Measurements from ENCODE around the gene SUB1. TPM values are rescaled to one million over a fixed set of nuclear protein-coding genes. Genes with fewer than 3 reads are reported as not detected.
A peak's percentile ranks its signal among the peaks of the same experiment; 100 is the strongest.

SUB1 gene
- total RNA-seq, 5 donors from 2014 or later (not counting 1 experiment from before 2014, with no cell fraction given): 178 to 339 (median 203) TPM

DNA sequence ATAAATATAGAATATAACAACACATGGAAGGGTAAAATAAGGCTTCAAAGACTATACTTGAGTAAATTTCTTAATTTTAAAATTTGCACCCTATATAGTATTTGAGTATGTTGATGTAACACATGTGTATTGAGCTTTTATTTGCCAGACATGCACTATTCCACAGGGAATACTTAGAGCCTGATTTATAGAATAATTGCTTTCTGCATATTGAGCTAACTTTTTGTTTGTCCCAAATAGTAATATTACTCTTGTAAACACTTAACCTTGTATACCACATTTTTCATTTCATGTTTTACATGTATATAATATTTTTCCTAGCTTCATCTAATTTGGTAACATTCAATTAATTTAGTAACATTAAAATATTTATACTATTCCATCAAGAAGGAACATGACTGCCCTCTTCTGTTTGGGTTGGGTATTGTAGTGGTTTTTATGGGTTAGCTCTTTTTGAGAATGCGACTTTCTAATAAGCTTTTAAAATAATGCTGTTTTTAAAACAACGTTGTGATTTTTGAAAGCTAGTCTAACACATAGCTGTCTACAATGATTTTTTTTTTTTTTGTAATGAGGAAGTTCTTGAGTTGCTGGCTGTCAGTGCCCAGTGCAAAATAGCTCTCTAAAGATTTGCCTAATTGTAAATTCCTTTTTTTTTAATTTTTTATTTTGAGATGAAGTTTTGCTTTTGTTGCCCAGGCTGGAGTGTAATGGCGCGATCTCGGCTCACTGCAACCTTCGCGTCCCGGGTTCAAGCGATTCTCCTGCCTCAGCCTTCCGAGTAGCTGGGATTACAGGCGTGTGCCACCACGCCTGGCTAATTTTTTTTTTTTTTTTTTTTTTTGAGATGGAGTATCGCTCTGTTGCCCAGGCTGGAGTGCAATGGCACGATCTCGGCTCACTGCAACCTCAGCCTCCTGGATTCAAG is 4.8 kb downstream of the SUB1 start:
- DNase-seq (peak in 15 of 35 experiments; percentile 9 to 84 (median 36)), ATAC-seq (replicated peaks in 1 of 4) (no peak)
- Mint-ChIP-seq H3K9me3 (no peaks in the 10 kb centered on the region), H3K4me1 (peaks cover 72 to 75% (median 74%) of the 10 kb centered on the region in 3 donors), H3K4me3 (peak overlapping the region in 2 of 3 donors; percentile 35 to 43), H3K36me3 (peaks cover 44% of the 10 kb centered on the region), H3K27ac (peak overlapping the region; percentile 52 to 69), H3K27me3 (no peaks in the 10 kb centered on the region)
- H3K4me1 ChIP-seq (ENCODE audit: control insufficient read depth in 1 of 2, extremely low read depth in 1 of 2, insufficient read depth in 2 of 2, low read length in 2 of 2): peaks cover 37 to 38% of the 10 kb centered on the region in 2 experiments
- no peak overlapping the region for H3K27ac ChIP-seq (ENCODE audit: low read length)
- WGBS (ENCODE audit: insufficient coverage): no CpG with 5 or more reads among the region's 15 CpGs
- H3K4me3 ChIP-seq (ENCODE audit: control insufficient read depth in 1 of 2, extremely low read depth in 1 of 2, low read length in 1 of 2): no peak overlapping the region
- POLR2A ChIA-PET: interaction anchor here (0.6 to 1.6 kb wide), 26 partner anchors 9 to 416 kb away, joined by 3 to 14 read pairs (median 4); partner anchors contain the start of genes GOLPH3 (in 1 of the 2) and ZFR (in 1 of the 2)
- no peaks in the 10 kb centered on the region for H3K27me3 ChIP-seq (replicated peaks in 1 of 2; ENCODE audit: control insufficient read depth in 2 of 2, extremely low read depth in 1 of 2, insufficient read depth in 2 of 2, low read length in 1 of 2)
- H3K36me3 ChIP-seq (ENCODE audit: control insufficient read depth in 2 of 2, extremely low read depth in 1 of 2, insufficient read depth in 1 of 2, low read length in 1 of 2): peaks cover 6 to 63% of the 10 kb centered on the region in 2 donors
- CTCF ChIA-PET: interaction anchor here (0.6 to 2.9 kb wide), 62 partner anchors 9 to 952 kb away, joined by 3 to 187 read pairs (median 4); partner anchors contain the start of genes MTMR12 (in 1 of the 2) and ZFR (in 1 of the 2)
- H3K9me3 ChIP-seq: no peaks in the 10 kb centered on the region

DNA sequence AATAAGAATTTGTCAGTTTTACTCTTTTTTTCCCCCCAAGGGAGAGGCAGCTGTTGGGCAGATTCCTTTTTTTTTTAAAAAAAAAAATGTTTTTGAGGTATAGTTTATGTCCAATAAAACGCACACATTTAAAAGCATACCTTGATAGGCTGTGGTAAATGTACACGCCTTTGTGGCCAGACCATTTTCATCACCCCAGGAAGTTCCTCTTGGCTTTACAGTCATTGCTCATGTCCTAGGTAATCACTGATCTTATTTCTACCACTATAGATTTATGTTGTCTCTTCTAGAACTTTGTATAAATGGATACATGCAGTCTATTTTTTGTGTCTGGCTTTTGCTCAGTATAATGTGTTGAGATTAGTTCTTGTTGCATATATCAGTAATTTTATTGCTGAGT is 9.8 kb downstream of the SUB1 start:
- H3K4me3 ChIP-seq (ENCODE audit: control insufficient read depth in 1 of 2, extremely low read depth in 1 of 2, low read length in 1 of 2): no peak overlapping the region
- H3K4me1 ChIP-seq (ENCODE audit: control insufficient read depth in 1 of 2, extremely low read depth in 1 of 2, insufficient read depth in 2 of 2, low read length in 2 of 2): peaks cover 26 to 37% of the 10 kb centered on the region in 2 experiments
- H3K4me1 Mint-ChIP-seq: peaks cover 80 to 82% (median 81%) of the 10 kb centered on the region in 3 donors
- peak overlapping the region; percentile 62 to 68 for H3K27ac Mint-ChIP-seq
- peaks cover 11 to 85% of the 10 kb centered on the region in 2 donors for H3K36me3 ChIP-seq (ENCODE audit: control insufficient read depth in 2 of 2, extremely low read depth in 1 of 2, insufficient read depth in 1 of 2, low read length in 1 of 2)
- H3K4me3 Mint-ChIP-seq: peak overlapping the region in 2 of 3 donors; percentile 28 to 47
- CTCF ChIA-PET: interaction anchor here in 1 of 2 donors (0.9 kb wide), 1 partner anchor 106 kb away, joined by 3 read pairs; no protein-coding TSS in a partner anchor
- WGBS (ENCODE audit: insufficient coverage): no CpG with 5 or more reads among the region's 2 CpGs
- H3K9me3 ChIP-seq: no peaks in the 10 kb centered on the region
- no peaks in the 10 kb centered on the region for H3K27me3 Mint-ChIP-seq
- DNase-seq (no peak), ATAC-seq (replicated peaks in 1 of 4) (no peak)
- H3K27ac ChIP-seq (ENCODE audit: low read length): no peak overlapping the region
- peaks cover 77% of the 10 kb centered on the region for H3K36me3 Mint-ChIP-seq
- no peaks in the 10 kb centered on the region for H3K9me3 Mint-ChIP-seq
- no peaks in the 10 kb centered on the region for H3K27me3 ChIP-seq (replicated peaks in 1 of 2; ENCODE audit: control insufficient read depth in 2 of 2, extremely low read depth in 1 of 2, insufficient read depth in 2 of 2, low read length in 1 of 2)
- POLR2A ChIA-PET: interaction anchor here (0.5 to 0.6 kb wide), 3 partner anchors 10 to 49 kb away, joined by 3 read pairs; partner anchors contain the start of gene SUB1 (in 1 of the 2)

DNA sequence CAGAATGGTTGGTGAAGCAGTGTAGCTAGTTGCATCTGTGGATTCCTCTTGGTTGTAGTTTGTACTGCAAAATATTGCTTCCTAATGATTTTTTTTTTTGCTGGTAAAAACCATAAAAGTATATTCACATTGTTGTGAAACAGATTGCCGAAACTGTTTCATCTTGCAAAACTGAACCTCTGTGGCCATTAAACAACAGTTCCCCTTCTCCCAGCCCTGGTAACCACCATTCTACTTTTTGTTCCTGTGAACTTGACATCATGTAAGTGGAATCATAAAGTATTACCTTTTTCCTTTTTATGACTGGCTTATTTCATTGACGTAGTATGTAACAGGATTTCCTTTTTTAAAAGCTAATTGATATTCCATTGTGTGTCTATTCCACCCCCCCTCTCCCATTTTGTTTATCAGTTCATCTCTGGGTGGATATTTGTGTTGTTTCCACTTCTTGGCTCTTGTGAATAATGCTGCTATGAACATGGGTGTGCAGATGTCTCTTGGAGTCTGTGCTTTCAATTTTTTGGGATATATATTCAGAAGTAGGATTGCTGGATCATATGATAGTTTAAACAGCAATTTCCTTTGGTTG is 11.8 kb downstream of the SUB1 start:
- Mint-ChIP-seq H3K4me3 (peak overlapping the region in 1 of 3 donors; percentile 44), H3K9me3 (no peaks in the 10 kb centered on the region), H3K4me1 (peaks cover 76 to 86% (median 80%) of the 10 kb centered on the region in 3 donors), H3K36me3 (peaks cover 76% of the 10 kb centered on the region), H3K27me3 (no peaks in the 10 kb centered on the region), H3K27ac (peak overlapping the region; percentile 68 to 70)
- H3K4me1 ChIP-seq (ENCODE audit: control insufficient read depth in 1 of 2, extremely low read depth in 1 of 2, insufficient read depth in 2 of 2, low read length in 2 of 2): peaks cover 17 to 31% of the 10 kb centered on the region in 2 experiments
- H3K4me3 ChIP-seq (ENCODE audit: control insufficient read depth in 1 of 2, extremely low read depth in 1 of 2, low read length in 1 of 2): no peak overlapping the region
- no peak for DNase-seq
- peaks cover 5 to 76% of the 10 kb centered on the region in 2 donors for H3K36me3 ChIP-seq (ENCODE audit: control insufficient read depth in 2 of 2, extremely low read depth in 1 of 2, insufficient read depth in 1 of 2, low read length in 1 of 2)
- POLR2A ChIA-PET: interaction anchor here (0.5 to 0.8 kb wide), 3 partner anchors 26 to 955 kb away, joined by 3 to 5 read pairs (median 3); no protein-coding TSS in a partner anchor
- CTCF ChIA-PET: interaction anchor here in 1 of 2 donors (1.1 kb wide), 1 partner anchor 364 kb away, joined by 3 read pairs; no protein-coding TSS in a partner anchor
- H3K9me3 ChIP-seq: no peaks in the 10 kb centered on the region
- peak overlapping the region; percentile 6 for H3K27ac ChIP-seq (ENCODE audit: low read length)
- no peaks in the 10 kb centered on the region for H3K27me3 ChIP-seq (replicated peaks in 1 of 2; ENCODE audit: control insufficient read depth in 2 of 2, extremely low read depth in 1 of 2, insufficient read depth in 2 of 2, low read length in 1 of 2)
- no CpG with 5 or more reads among the region's 2 CpGs for WGBS (ENCODE audit: insufficient coverage)
- ATAC-seq (replicated peaks in 1 of 4): no peak

DNA sequence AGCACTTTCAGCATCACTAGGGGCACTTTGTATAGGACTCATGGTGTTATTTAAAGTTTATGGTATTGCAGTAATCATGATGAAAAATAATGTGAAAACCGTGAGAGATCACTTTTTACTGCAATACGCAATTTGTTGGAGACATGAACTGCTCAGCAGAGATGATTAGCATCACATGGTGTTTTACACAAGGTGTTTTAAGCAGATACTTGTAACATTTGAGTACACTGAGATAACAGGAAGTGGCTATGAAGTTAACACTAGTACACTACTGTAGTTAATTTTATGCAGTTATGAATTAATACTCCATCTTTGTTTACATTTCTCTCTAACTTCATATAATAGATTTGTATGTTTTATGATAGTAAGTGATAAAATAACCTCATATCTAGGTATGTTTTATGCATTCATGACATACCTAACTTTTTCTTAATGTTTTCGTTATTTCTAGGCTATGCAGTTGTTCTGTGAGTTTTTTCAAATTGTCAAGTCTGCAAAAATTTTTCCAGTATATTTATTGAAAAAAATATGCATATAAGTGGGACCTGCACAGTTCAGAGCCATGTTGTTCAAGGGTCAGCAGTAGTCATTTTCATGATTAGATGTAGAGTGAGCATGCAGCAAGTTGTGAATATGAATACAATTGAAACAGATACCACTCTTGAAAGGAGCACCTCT is 13.0 kb downstream of the SUB1 start:
- H3K4me1 ChIP-seq (ENCODE audit: control insufficient read depth in 1 of 2, extremely low read depth in 1 of 2, insufficient read depth in 2 of 2, low read length in 2 of 2): peaks cover 17 to 30% of the 10 kb centered on the region in 2 experiments
- CTCF ChIA-PET: interaction anchor here (0.7 to 1.2 kb wide), 3 partner anchors 8 to 366 kb away, joined by 3 to 13 read pairs (median 6); no protein-coding TSS in a partner anchor
- Mint-ChIP-seq H3K27me3 (no peaks in the 10 kb centered on the region), H3K36me3 (peaks cover 71% of the 10 kb centered on the region), H3K9me3 (no peaks in the 10 kb centered on the region), H3K27ac (peak overlapping the region; percentile 60 to 82), H3K4me1 (peaks cover 68 to 80% (median 72%) of the 10 kb centered on the region in 3 donors), H3K4me3 (peak overlapping the region in 1 of 3 donors; percentile 18)
- no peaks in the 10 kb centered on the region for H3K9me3 ChIP-seq
- no peaks in the 10 kb centered on the region for H3K27me3 ChIP-seq (replicated peaks in 1 of 2; ENCODE audit: control insufficient read depth in 2 of 2, extremely low read depth in 1 of 2, insufficient read depth in 2 of 2, low read length in 1 of 2)
- no CpG with 5 or more reads among the region's 3 CpGs for WGBS (ENCODE audit: insufficient coverage)
- H3K4me3 ChIP-seq (ENCODE audit: control insufficient read depth in 1 of 2, extremely low read depth in 1 of 2, low read length in 1 of 2): no peak overlapping the region
- peaks cover 5 to 69% of the 10 kb centered on the region in 2 donors for H3K36me3 ChIP-seq (ENCODE audit: control insufficient read depth in 2 of 2, extremely low read depth in 1 of 2, insufficient read depth in 1 of 2, low read length in 1 of 2)
- POLR2A ChIA-PET: interaction anchor here (0.6 to 0.9 kb wide), 3 partner anchors 8 to 17 kb away, joined by 3 to 6 read pairs (median 4); no protein-coding TSS in a partner anchor
- ATAC-seq (replicated peaks in 1 of 4): peak; percentile 55 to 71 (median 62)
- no peak for DNase-seq
- peak overlapping the region; percentile 27 for H3K27ac ChIP-seq (ENCODE audit: low read length)

DNA sequence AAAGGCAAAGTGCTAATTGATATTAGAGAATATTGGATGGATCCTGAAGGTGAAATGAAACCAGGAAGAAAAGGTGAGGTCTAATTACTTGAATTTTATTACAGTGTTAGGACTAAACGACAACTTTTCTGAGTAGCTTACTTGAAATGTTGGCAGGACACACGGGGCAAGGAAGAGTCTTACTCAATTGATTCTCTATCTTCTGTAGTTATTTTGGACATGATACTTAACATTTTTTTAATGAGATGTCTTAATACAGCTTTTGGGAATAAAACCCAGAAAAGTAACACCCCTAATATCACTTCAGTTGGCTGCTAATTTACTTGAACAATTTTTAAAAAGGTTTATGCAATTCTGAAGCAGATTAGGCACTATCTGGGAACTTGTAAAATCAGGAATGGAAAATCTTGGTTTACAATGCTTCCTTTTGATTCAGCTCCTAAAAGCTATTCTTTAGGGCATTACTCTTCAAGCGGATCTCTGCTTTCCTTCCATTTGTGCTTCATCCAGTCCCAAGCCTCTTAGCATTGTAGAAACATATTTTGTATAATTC is 13.7 kb downstream of the SUB1 start:
- no peak overlapping the region for H3K4me3 ChIP-seq (ENCODE audit: control insufficient read depth in 1 of 2, extremely low read depth in 1 of 2, low read length in 1 of 2)
- no peak for ATAC-seq (replicated peaks in 1 of 4)
- no peaks in the 10 kb centered on the region for H3K9me3 ChIP-seq
- no peak overlapping the region for H3K4me3 Mint-ChIP-seq
- peaks cover 5 to 66% of the 10 kb centered on the region in 2 donors for H3K36me3 ChIP-seq (ENCODE audit: control insufficient read depth in 2 of 2, extremely low read depth in 1 of 2, insufficient read depth in 1 of 2, low read length in 1 of 2)
- H3K27me3 Mint-ChIP-seq: no peaks in the 10 kb centered on the region
- H3K9me3 Mint-ChIP-seq: no peaks in the 10 kb centered on the region
- H3K4me1 ChIP-seq (ENCODE audit: control insufficient read depth in 1 of 2, extremely low read depth in 1 of 2, insufficient read depth in 2 of 2, low read length in 2 of 2): peaks cover 14 to 30% of the 10 kb centered on the region in 2 experiments
- H3K36me3 Mint-ChIP-seq: peaks cover 74% of the 10 kb centered on the region
- ChIA-PET POLR2A (interaction anchor here in 1 of 2 donors (0.6 to 0.9 kb wide), 3 partner anchors 8 to 13 kb away, joined by 4 to 6 read pairs (median 6); no protein-coding TSS in a partner anchor), CTCF (interaction anchor here (0.7 to 1.2 kb wide), 2 partner anchors 9 kb away, joined by 6 to 13 read pairs; no protein-coding TSS in a partner anchor)
- H3K27me3 ChIP-seq (replicated peaks in 1 of 2; ENCODE audit: control insufficient read depth in 2 of 2, extremely low read depth in 1 of 2, insufficient read depth in 2 of 2, low read length in 1 of 2): no peaks in the 10 kb centered on the region
- H3K4me1 Mint-ChIP-seq: peaks cover 64 to 77% (median 69%) of the 10 kb centered on the region in 3 donors
- H3K27ac ChIP-seq (ENCODE audit: low read length): no peak overlapping the region
- DNase-seq: no peak
- WGBS (ENCODE audit: insufficient coverage): no CpG with 5 or more reads among the region's 3 CpGs
- H3K27ac Mint-ChIP-seq: peak overlapping the region; percentile 49 to 60
